ENCODE data around the gene SMARCD1. TPM values are rescaled to one million over a fixed set of nuclear protein-coding genes. Genes with fewer than 3 reads are reported as not detected.

Gene SMARCD1
- total and polyA plus RNA-seq, 9 of the 15 experiments (the other 6 are each of a cell fraction or from before 2014, with no cell fraction given) = 0.86 to 91.7 (median 48.0) TPM

DNA sequence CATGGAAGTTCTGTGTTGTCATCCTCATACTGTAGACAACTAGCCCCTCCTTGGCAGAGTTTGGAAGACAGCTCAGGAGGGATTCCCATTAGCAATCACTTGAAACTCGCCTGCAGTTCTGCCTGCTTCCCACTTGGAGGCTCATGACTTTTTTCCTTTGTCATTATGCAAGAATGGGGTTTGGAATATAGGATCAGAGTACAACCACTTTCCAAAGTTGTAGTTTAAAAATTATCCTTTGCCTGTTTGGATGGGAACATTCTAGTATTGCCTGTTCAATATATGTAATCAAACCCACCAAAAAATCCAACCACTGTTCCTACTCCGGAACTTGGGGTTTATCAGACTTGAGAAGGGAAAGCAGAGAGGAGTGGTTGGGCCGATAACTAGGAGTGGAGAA, 16.5 kb downstream of the SMARCD1 start:
- Histone ChIP-seq H3K27ac (ENCODE audit: extremely low read depth, low read depth, low read length) (no peak overlapping the region), H4K20me1 (replicated peaks; ENCODE audit: control insufficient read depth, insufficient read depth, low read length) (no peaks in the 10 kb centered on the region), H3K9ac (ENCODE audit: insufficient read depth in 1 of 2, low read depth in 2 of 2, low read length in 2 of 2) (no peak overlapping the region), H2AFZ (ENCODE audit: low read depth, low read length) (no peak overlapping the region), H3K9me1 (ENCODE audit: control insufficient read depth, insufficient read depth, low read length) (no peaks in the 10 kb centered on the region), H3K79me2 (ENCODE audit: control insufficient read depth, insufficient read depth, low read length) (no peaks in the 10 kb centered on the region), H3K27me3 (ENCODE audit: control insufficient read depth in 2 of 2, insufficient read depth in 2 of 2, low read length in 2 of 2) (no peaks in the 10 kb centered on the region), H3K4me2 (ENCODE audit: insufficient read depth, low read length) (no peak overlapping the region), H3K4me3 (no peak overlapping the region), H3K4me1 (replicated peaks in 1 of 2; ENCODE audit: control insufficient read depth in 2 of 2, insufficient read depth in 2 of 2, low read length in 2 of 2) (peaks cover 16% of the 10 kb centered on the region in 2 experiments), H3K9me3 (replicated peaks; ENCODE audit: control insufficient read depth, insufficient read depth, low read depth, low read length) (no peaks in the 10 kb centered on the region), H3K36me3 (ENCODE audit: control insufficient read depth, insufficient read depth, low read length) (peaks cover 41% of the 10 kb centered on the region)
- FAIRE-seq = peak; percentile 88
- 59% methylated on average over 3 of the region's 3 CpGs for WGBS (ENCODE audit: insufficient coverage, low coverage, missing lambda C conversion rate)
- no TSS peak for BruUV-seq (replicated peaks)
- intact Hi-C loops (cut with micrococcal nuclease) (no loop called here), in situ Hi-C loops (cut with MboI) (no loop called here)
- TF ChIP-seq SLC30A9 (CRISPR knock-in tag; IDR thresholded peaks at IDR 0.05) = no peak
- peak; percentile 56; the same call in 1 of the 2 replicates for TF ChIP-seq CEBPG (CRISPR knock-in tag; IDR thresholded peaks at IDR 0.05)
- peak; percentile 39 to 46; a peak in 2 of 4 replicates for TF ChIP-seq CEBPG (tag; conservative IDR thresholded peaks at IDR 0.05 in 1 of 2, IDR thresholded peaks at IDR 0.05 in 1 of 2)
- TF ChIP-seq RAD21 (CRISPR knock-in tag; conservative IDR thresholded peaks at IDR 0.05 in 1 of 2, IDR thresholded peaks at IDR 0.05 in 1 of 2) = peak in 1 of 2 experiments; percentile 49; a peak in 2 of 4 replicates
- 0 out of 2 replicates have a peak, but pooled peaks have one; percentile 8 for TF ChIP-seq SMC3 (conservative IDR thresholded peaks at IDR 0.05; ENCODE audit: insufficient read depth, low read depth, low read length)
- TF ChIP-seq CEBPB (tag; IDR thresholded peaks at IDR 0.05) = peak; percentile 77
- TF ChIP-seq, protein P1, sequence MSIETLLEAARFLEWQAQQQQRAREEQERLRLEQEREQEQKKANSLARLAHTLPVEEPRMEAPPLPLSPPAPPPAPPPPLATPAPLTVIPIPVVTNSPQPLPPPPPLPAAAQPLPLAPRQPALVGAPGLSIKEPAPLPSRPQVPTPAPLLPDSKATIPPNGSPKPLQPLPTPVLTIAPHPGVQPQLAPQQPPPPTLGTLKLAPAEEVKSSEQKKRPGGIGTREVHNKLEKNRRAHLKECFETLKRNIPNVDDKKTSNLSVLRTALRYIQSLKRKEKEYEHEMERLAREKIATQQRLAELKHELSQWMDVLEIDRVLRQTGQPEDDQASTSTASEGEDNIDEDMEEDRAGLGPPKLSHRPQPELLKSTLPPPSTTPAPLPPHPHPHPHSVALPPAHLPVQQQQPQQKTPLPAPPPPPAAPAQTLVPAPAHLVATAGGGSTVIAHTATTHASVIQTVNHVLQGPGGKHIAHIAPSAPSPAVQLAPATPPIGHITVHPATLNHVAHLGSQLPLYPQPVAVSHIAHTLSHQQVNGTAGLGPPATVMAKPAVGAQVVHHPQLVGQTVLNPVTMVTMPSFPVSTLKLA (conservative IDR thresholded peaks at IDR 0.05) = no peak
- TF ChIP-seq, protein P2, sequence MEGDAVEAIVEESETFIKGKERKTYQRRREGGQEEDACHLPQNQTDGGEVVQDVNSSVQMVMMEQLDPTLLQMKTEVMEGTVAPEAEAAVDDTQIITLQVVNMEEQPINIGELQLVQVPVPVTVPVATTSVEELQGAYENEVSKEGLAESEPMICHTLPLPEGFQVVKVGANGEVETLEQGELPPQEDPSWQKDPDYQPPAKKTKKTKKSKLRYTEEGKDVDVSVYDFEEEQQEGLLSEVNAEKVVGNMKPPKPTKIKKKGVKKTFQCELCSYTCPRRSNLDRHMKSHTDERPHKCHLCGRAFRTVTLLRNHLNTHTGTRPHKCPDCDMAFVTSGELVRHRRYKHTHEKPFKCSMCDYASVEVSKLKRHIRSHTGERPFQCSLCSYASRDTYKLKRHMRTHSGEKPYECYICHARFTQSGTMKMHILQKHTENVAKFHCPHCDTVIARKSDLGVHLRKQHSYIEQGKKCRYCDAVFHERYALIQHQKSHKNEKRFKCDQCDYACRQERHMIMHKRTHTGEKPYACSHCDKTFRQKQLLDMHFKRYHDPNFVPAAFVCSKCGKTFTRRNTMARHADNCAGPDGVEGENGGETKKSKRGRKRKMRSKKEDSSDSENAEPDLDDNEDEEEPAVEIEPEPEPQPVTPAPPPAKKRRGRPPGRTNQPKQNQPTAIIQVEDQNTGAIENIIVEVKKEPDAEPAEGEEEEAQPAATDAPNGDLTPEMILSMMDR (IDR thresholded peaks at IDR 0.05 in 2 of 3, conservative IDR thresholded peaks at IDR 0.05 in 1 of 3; ENCODE audit: insufficient read depth in 2 of 3, low read depth in 1 of 3, low read length in 3 of 3) = peak; percentile 33 to 52 (median 50); a peak in 4 of 6 replicates
- ATAC-seq = peak; percentile 57
- peak; percentile 31 to 45 (median 38) for DNase-seq (ENCODE audit: extremely low read depth in 1 of 4, low spot score in 3 of 4)
- CTCF ChIA-PET (ENCODE audit: low intra/inter-chr PET ratio) = interaction anchor here (1.4 kb wide), 1 partner anchor 74 kb away, joined by 3 read pairs; no protein-coding TSS in a partner anchor
- POLR2A ChIA-PET = interaction anchor here (0.6 to 1.5 kb wide), 3 partner anchors 10 to 70 kb away, joined by 3 to 4 read pairs (median 4); no protein-coding TSS in a partner anchor

Data from K562 (cell line).